Psoas muscle (tissue), 8 donors: ENCODE data around the gene RPL35A. TPM values are rescaled to one million over a fixed set of nuclear protein-coding genes. Genes with fewer than 3 reads are reported as not detected.

Experiments
- ATAC-seq, 4 donors: fragments of 200-7000 bp; cut with Tn5 transposase; one replicate each; pipeline ENCODE4 v1.9.1; 2020; ENCODE audit warnings: moderate library complexity in 3 of 4, mild to moderate bottlenecking in 2 of 4
- DNase-seq, 2 donors: peaks; one replicate each; pipeline ENCODE4 v3.0.0-alpha.2; 2020
- H3K27ac ChIP-seq: fragments of 200-600 bp; one replicate; pipeline ENCODE4 v1.8.0; 2022
- H3K27me3 ChIP-seq, 3 donors: fragments of 200-600 bp in 1 of 3; one replicate each; pipeline versions ENCODE4 v1.6.1 to v1.8.0; 2013 to 2022; ENCODE audit warnings: low read length in 2 of 3, mild to moderate bottlenecking in 2 of 3, moderate library complexity in 1 of 3; ENCODE audit not compliant: insufficient read depth in 3 of 3
- H3K36me3 ChIP-seq, 2 donors: fragments of 200-600 bp in 1 of 2; one replicate each; pipeline versions ENCODE4 v1.6.1 to v1.8.0; 2013 to 2022; ENCODE audit warnings: low read depth in 1 of 2, mild to moderate bottlenecking in 1 of 2, moderate library complexity in 1 of 2; ENCODE audit not compliant: insufficient read depth in 1 of 2
- H3K4me1 ChIP-seq: fragments of 200-600 bp; one replicate; pipeline ENCODE4 v1.8.0; 2022
- H3K4me3 ChIP-seq: fragments of 200-600 bp; one replicate; pipeline ENCODE4 v1.8.0; 2022; ENCODE audit warnings: mild to moderate bottlenecking
- H3K9me3 ChIP-seq: fragments of 200-600 bp; one replicate; pipeline ENCODE4 v1.8.0; 2022
- CTCF ChIP-seq: fragments of 200-600 bp; IDR thresholded peaks from one replicate; pipeline ENCODE4 v1.8.0; 2022; ENCODE audit warnings: antibody characterized with exemption
- WGBS, 3 donors: extraction: QIAGEN DNeasy Blood & Tissue Kit; methylation state at CpG; one replicate each; pipeline versions ENCODE4 v1.1.6 to v1.1.7; 2013; 5-methylcytosine and 5-hydroxymethylcytosine counted together
- intact Hi-C, 2 donors: fragments of 100-400 bp; cut with DNase I; formaldehyde crosslinking; loops; one replicate each; pipeline versions ENCODE4 v1.11.0 to v1.14.2; 2022
- polyA plus RNA-seq, 3 donors: library from polyadenylated mRNA; stranded (reverse); fragments of 200-250 nt; gene quantifications; one replicate each; pipeline ENCODE4 v1.2.3, GENCODE V29; 2013
- total RNA-seq, 4 donors: library from RNA; stranded (reverse); fragmentation: NEBNext Ultra II Directional in 2 of 4; extraction: Animal tissue kit (Norgen Biotek cat#: 25700) in 2 of 4; gene quantifications; one replicate each; pipeline versions ENCODE4 v1.2.1 to v1.2.4, GENCODE V29; 2021 to 2023
- donor health status: healthy with polysubstance abuse.
- donor health status: DM: no; HTN: no; CAD: no; lungs with moderate emphysema.
- donor health status: Bipolar disorder and iron deficiency.
- donor health status: healthy.
- donor health status: DM: yes; HTN: yes; CAD: no.
- donor health status: DM: no; HTN: no; CAD: no.
- donor health status: DM: no; HTN: no; CAD: no.
- donor health status: DM: yes; HTN: yes; CAD: no.

The RPL35A gene
- total and polyA plus RNA-seq, 7 donors: 467 to 1,294 (median 703) TPM

- no peaks in the 10 kb centered on the region for H3K4me1 ChIP-seq
- intact Hi-C loops: loop anchor here in 1 of 2 donors (5.0 kb wide), 1 partner anchor 34 kb away; no protein-coding TSS in a partner anchor
- no peak overlapping the region for H3K4me3 ChIP-seq
- ATAC-seq (no peak), DNase-seq (no peak)
- no peaks in the 10 kb centered on the region for H3K36me3 ChIP-seq
- no peaks in the 10 kb centered on the region for H3K27me3 ChIP-seq
- H3K9me3 ChIP-seq: no peaks in the 10 kb centered on the region
- no peak for TF ChIP-seq CTCF
- WGBS, 3 donors: 93 to 97% (median 94%) methylated on average over 1 of the region's 1 CpG
- H3K27ac ChIP-seq: no peak overlapping the region
Measured at GRCh38 chr3:197940745-197941384, 9.1 kb upstream of the RPL35A start.

GRCh38 chr3:197942956-197943556, 6.9 kb upstream of the RPL35A start:
- no peaks in the 10 kb centered on the region for H3K4me1 ChIP-seq
- no peaks in the 10 kb centered on the region for H3K9me3 ChIP-seq
- H3K27me3 ChIP-seq: no peaks in the 10 kb centered on the region
- intact Hi-C loops: loop anchor here (1.0 to 5.0 kb wide), 2 partner anchors 36 to 37 kb away; no protein-coding TSS in a partner anchor
- H3K36me3 ChIP-seq: no peaks in the 10 kb centered on the region
- H3K4me3 ChIP-seq: no peak overlapping the region
- 44 to 47% (median 45%) methylated on average over 2 of the region's 2 CpGs for WGBS, 3 donors
- DNase-seq: no peak
- ATAC-seq: peak in 3 of 4 donors; percentile 60 to 69 (median 62)
- H3K27ac ChIP-seq: no peak overlapping the region
- TF ChIP-seq CTCF: peak; percentile 69

GRCh38 chr3:197949191-197949777, 706 bp upstream of the RPL35A start:
- intact Hi-C loops: loop anchor here in 1 of 2 donors (2.0 kb wide), 1 partner anchor 42 kb away; no protein-coding TSS in a partner anchor

GRCh38 chr3:197950677-197951061, 679 bp downstream of the RPL35A start:
- Histone ChIP-seq H3K4me1 (peaks cover 33% of the 10 kb centered on the region), H3K27ac (peak overlapping the region; percentile 93), H3K9me3 (no peaks in the 10 kb centered on the region), H3K4me3 (peak overlapping the region; percentile 77), H3K27me3 (no peaks in the 10 kb centered on the region), H3K36me3 (peaks cover 15 to 47% of the 10 kb centered on the region in 2 donors)
- DNase-seq (no peak), ATAC-seq (no peak)
- intact Hi-C loops: no loop called here
- WGBS, 3 donors: 1 to 2% (median 2%) methylated on average over 11 of the region's 11 CpGs
- no peak for TF ChIP-seq CTCF

More at GRCh38 chr3:197949191-197949777, 706 bp upstream of the RPL35A start:
- TF ChIP-seq CTCF: no peak
- H3K4me3 ChIP-seq: peak overlapping the region; percentile 77
- H3K27ac ChIP-seq: peak overlapping the region; percentile 93
- peaks cover 13 to 33% of the 10 kb centered on the region in 2 donors for H3K36me3 ChIP-seq
- no peaks in the 10 kb centered on the region for H3K27me3 ChIP-seq
- no peak for DNase-seq
- WGBS, 3 donors: 17 to 21% (median 18%) methylated on average over 17 of the region's 17 CpGs
- no peaks in the 10 kb centered on the region for H3K9me3 ChIP-seq
- peaks cover 33% of the 10 kb centered on the region for H3K4me1 ChIP-seq
- ATAC-seq: peak in 3 of 4 donors; percentile 1 to 2 (median 1)
